ENCODE measurements around the gene ATOH8.

GRCh38 chr2:85748039-85748734 lies 5.6 kb upstream of the ATOH8 start:
- TF ChIP-seq CTCF (IDR thresholded peaks at IDR 0.05; ENCODE audit: insufficient read depth, low read depth, low read length) (no peak), EZH2 (IDR thresholded peaks at IDR 0.05; ENCODE audit: insufficient read depth, low read length) (no peak)
